WI38 (cell line): Measurements from ENCODE around the gene MMP3.

Experiments
- H3K4me3 ChIP-seq: 2 replicates; pipeline ENCODE4 v1.5.1; 2011; ENCODE audit warnings: low read depth, mild to moderate bottlenecking, control low read depth, low read length
- TF ChIP-seq, protein P1 (sequence below): IDR thresholded peaks from 2 replicates; pipeline ENCODE4 v1.5.1; 2012; ENCODE audit warnings: low read depth, mild to moderate bottlenecking, control low read depth, low read length

Gene MMP3

GRCh38 chr11:102849311-102849710 is 5.9 kb upstream of the MMP3 start:
- H3K4me3 ChIP-seq = no peak overlapping the region
- TF ChIP-seq, protein P1, sequence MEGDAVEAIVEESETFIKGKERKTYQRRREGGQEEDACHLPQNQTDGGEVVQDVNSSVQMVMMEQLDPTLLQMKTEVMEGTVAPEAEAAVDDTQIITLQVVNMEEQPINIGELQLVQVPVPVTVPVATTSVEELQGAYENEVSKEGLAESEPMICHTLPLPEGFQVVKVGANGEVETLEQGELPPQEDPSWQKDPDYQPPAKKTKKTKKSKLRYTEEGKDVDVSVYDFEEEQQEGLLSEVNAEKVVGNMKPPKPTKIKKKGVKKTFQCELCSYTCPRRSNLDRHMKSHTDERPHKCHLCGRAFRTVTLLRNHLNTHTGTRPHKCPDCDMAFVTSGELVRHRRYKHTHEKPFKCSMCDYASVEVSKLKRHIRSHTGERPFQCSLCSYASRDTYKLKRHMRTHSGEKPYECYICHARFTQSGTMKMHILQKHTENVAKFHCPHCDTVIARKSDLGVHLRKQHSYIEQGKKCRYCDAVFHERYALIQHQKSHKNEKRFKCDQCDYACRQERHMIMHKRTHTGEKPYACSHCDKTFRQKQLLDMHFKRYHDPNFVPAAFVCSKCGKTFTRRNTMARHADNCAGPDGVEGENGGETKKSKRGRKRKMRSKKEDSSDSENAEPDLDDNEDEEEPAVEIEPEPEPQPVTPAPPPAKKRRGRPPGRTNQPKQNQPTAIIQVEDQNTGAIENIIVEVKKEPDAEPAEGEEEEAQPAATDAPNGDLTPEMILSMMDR = no peak

- TF ChIP-seq, protein P1 = no peak
- H3K4me3 ChIP-seq = no peak overlapping the region
Observed at GRCh38 chr11:102846292-102846691, 2.9 kb upstream of the MMP3 start.

- TF ChIP-seq, protein P1 = no peak
- H3K4me3 ChIP-seq = no peak overlapping the region
Observed at GRCh38 chr11:102842930-102843329, 479 bp downstream of the MMP3 start.

DNA sequence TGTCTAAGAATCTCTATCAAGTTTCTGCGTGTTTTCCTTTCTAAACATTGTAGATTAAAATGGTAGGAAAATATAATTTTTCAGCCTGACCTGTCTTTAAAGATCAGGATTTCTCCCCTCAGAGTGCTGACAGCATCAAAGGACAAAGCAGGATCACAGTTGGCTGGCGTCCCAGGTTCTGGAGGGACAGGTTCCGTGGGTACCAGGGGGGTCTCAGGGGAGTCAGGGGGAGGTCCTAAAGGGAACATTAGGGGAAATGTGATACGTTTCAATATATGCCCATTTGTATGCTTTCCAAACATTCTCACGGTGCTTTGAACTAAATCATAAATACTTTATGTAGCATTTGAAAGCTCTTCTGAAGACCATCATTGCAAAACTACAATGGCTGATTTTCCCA is 3.4 kb downstream of the MMP3 start:
- TF ChIP-seq, protein P1 = no peak
- no peak overlapping the region for H3K4me3 ChIP-seq

DNA sequence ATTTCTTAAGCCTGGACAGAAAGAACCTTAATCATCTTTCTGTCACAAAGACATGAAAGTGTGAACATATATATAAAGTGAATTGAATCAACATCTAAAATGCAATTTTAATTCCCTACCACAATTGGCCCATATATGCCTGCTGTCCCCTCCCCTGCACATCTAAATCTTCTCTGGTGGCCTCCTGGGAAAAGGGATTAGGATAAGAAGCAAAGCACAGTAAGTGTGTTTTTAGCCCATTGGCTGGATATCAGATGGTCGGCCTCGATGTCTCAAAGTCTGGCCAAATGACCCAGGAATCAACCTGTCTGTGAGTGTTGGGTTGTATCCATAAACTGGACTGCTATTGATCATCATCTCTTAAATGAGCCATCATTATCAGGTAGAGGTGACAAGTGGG is 5.8 kb downstream of the MMP3 start:
- TF ChIP-seq, protein P1 = no peak
- H3K4me3 ChIP-seq = no peak overlapping the region

DNA sequence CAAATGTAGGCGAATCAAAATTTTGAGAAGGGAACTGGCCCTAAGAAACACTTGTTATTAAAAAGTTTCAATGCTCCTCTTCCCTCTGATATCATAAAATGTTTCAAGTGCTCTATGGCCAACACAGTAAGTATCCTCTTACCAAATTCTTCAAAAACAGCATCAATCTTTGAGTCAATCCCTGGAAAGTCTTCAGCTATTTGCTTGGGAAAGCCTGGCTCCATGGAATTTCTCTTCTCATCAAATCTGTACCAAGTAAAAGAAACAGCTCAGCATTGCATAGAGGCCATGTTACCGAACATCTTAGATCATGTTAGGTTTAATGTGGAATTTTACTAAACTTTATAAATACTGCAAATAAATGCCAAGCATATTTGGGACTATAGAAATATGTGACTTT is 6.3 kb downstream of the MMP3 start:
- H3K4me3 ChIP-seq = no peak overlapping the region
- TF ChIP-seq, protein P1 = no peak

DNA sequence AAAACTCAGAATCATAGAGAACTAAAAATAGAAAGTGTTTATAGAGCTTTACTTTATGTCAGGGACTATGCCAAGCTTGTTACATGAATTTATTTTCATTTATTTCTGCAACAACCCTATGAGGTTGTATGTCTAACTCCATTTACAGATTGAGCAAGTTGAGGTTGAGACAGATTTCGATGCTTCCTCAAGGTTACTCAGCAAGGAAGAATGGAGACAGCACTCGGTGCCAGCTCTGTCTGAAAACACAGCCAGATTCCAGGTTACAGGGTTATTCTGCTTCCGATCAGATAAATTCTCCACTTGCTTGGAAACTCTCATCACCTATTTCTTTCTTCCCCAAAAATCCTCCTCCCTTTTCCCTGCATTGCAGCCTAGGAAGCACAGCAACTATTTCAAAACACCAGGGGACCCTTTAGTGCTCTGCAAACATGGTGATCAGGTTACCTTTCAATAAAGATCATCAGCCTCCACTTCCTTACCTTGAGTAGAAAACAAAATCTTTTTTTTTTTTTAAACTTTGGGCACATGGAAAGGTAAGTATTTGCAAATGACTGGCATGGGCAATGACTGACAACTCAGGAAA is 7.0 kb downstream of the MMP3 start:
- no peak overlapping the region for H3K4me3 ChIP-seq
- TF ChIP-seq, protein P1 = no peak
